A549 (cell line): ENCODE data around the gene BCR. TPM values are rescaled to one million over a fixed set of nuclear protein-coding genes. Genes with fewer than 3 reads are reported as not detected.

ENCODE experiments used
- ATAC-seq, 2 experiments: fragments of 200-7000 bp in 1 of 2; fragments of >200 bp in 1 of 2; cut with Nextera tagmentation in 1 of 2; cut with Tn5 transposase in 1 of 2; 3 replicates each; pipeline versions ENCODE4 v1.8.0 to v1.9.1; 2018 to 2020; ENCODE audit warnings: mild to moderate bottlenecking in 1 of 2, moderate library complexity in 1 of 2
- CTCF ChIA-PET: fragments of 300-600 bp; sonication (Branson Sonifier 250); formaldehyde crosslinking; extraction: SDS; loops from one replicate; lab custom pipeline; 2021; ENCODE audit warnings: antibody characterized with exemption, inconsistent platforms; lab: Yijun Ruan, JAX
- POLR2A ChIA-PET: fragments of 350-600 bp; formaldehyde crosslinking; extraction: SDS; loops from one replicate; lab custom pipeline; 2021; ENCODE audit warnings: antibody characterized with exemption, inconsistent platforms; lab: Yijun Ruan, JAX
- DNase-seq, 2 experiments: peaks; one replicate each; pipeline versions ENCODE4 v3.0.0 to v3.0.0-alpha.2; 2011 to 2016; ENCODE audit warnings: low read depth in 1 of 2, low spot score in 1 of 2
- FAIRE-seq: peaks from 2 replicates; lab custom pipeline; 2011; peaks lifted over from hg19 to GRCh38; lab: Jason Lieb, UNC
- H3K27ac ChIP-seq, 2 experiments: fragments of >200 bp; sonication (Bioruptor Twin); formaldehyde crosslinking; 3 replicates each; pipeline ENCODE4 v1.5.1; 2016 to 2017
- H3K4me1 ChIP-seq: fragments of >200 bp; sonication (Bioruptor Twin); formaldehyde crosslinking; 3 replicates; pipeline ENCODE4 v1.6.1; 2016
- H3K4me2 ChIP-seq: fragments of >200 bp; sonication (Bioruptor Twin); formaldehyde crosslinking; 3 replicates; pipeline ENCODE4 v1.6.1; 2016
- H3K4me3 ChIP-seq: fragments of >200 bp; sonication (Bioruptor Twin); formaldehyde crosslinking; 3 replicates; pipeline ENCODE4 v1.5.1; 2016
- H3K9me3 ChIP-seq: fragments of >200 bp; sonication (Bioruptor Twin); formaldehyde crosslinking; 3 replicates; pipeline ENCODE4 v1.6.1; 2016
- ATOH8 ChIP-seq: fragments of 250-450 bp; sonication (Bioruptor Pico); IDR thresholded peaks from 2 replicates; pipeline ENCODE4 v1.5.0; 2020; ENCODE audit warnings: low read depth, mild to moderate bottlenecking, moderate library complexity
- CBX8 ChIP-seq: fragments of 200-600 bp; sonication (generic); IDR thresholded peaks from 2 replicates; pipeline ENCODE4 v1.6.1; 2016
- CHD4 ChIP-seq: fragments of 200-600 bp; sonication (generic); IDR thresholded peaks from 2 replicates; pipeline ENCODE4 v1.6.1; 2016; ENCODE audit warnings: antibody characterized with exemption, mild to moderate bottlenecking, borderline replicate concordance
- EHF ChIP-seq: fragments of 250-450 bp; sonication (Bioruptor Pico); IDR thresholded peaks from 2 replicates; pipeline ENCODE4 v1.5.0; 2020; ENCODE audit warnings: mild to moderate bottlenecking
- ELK1 ChIP-seq: fragments of 150-350 bp; IDR thresholded peaks from 2 replicates; pipeline ENCODE4 v1.6.1; 2014; ENCODE audit warnings: low read depth, mild to moderate bottlenecking, low read length
- FOSB ChIP-seq: fragments of 250-450 bp; sonication (Bioruptor Pico); IDR thresholded peaks from 2 replicates; pipeline ENCODE4 v1.5.0; 2020; ENCODE audit warnings: mild to moderate bottlenecking, moderate library complexity
- FOSL2 ChIP-seq, 2 experiments: fragments of 450-650 bp in 1 of 2; fragments of >200 bp in 1 of 2; sonication (Bioruptor Twin) in 1 of 2; formaldehyde crosslinking; IDR thresholded peaks; 2 replicates each; pipeline versions ENCODE4 v1.5.0 to v1.6.1; 2016 to 2020; ENCODE audit warnings: mild to moderate bottlenecking in 1 of 2, moderate library complexity in 1 of 2
- GATA3 ChIP-seq: IDR thresholded peaks from 2 replicates; pipeline ENCODE4 v1.6.1; 2012; ENCODE audit warnings: borderline replicate concordance
- HDAC2 ChIP-seq: fragments of 200-600 bp; sonication (generic); IDR thresholded peaks from 2 replicates; pipeline ENCODE4 v1.6.1; 2016
- HMGXB4 ChIP-seq: fragments of 250-450 bp; sonication (Bioruptor Pico); IDR thresholded peaks from 2 replicates; pipeline ENCODE4 v1.5.0; 2021; ENCODE audit warnings: mild to moderate bottlenecking, moderate library complexity, borderline replicate concordance
- JUN ChIP-seq, 2 experiments: fragments of >200 bp; sonication (Bioruptor Twin); formaldehyde crosslinking; IDR thresholded peaks; 2 replicates in 1 of 2; 3 replicates in 1 of 2; pipeline ENCODE4 v1.6.1; 2016 to 2017
- NFE2L2 ChIP-seq: fragments of 150-350 bp; conservative IDR thresholded peaks from 2 replicates; pipeline ENCODE4 v1.6.1; 2014; ENCODE audit warnings: low read length
- POLR2A ChIP-seq: IDR thresholded peaks from 2 replicates; pipeline ENCODE4 v1.6.1; 2012; ENCODE audit warnings: mild to moderate bottlenecking, low read length
- POLR2AphosphoS2 ChIP-seq: conservative IDR thresholded peaks from 2 replicates; pipeline ENCODE4 v1.6.1; 2012; ENCODE audit warnings: low read length, improper control_type of control experiment, inconsistent platforms
- RAD21 ChIP-seq, 2 experiments: fragments of >200 bp in 1 of 2; sonication (Bioruptor Twin) in 1 of 2; formaldehyde crosslinking in 1 of 2; IDR thresholded peaks in 1 of 2; conservative IDR thresholded peaks in 1 of 2; 2 replicates in 1 of 2; 3 replicates in 1 of 2; pipeline ENCODE4 v1.6.1; 2012 to 2018; ENCODE audit warnings: inconsistent platforms in 1 of 2
- RCOR1 ChIP-seq: fragments of 150-350 bp; IDR thresholded peaks from 2 replicates; pipeline ENCODE4 v1.6.1; 2014; ENCODE audit warnings: antibody characterized with exemption, low read length, low read depth
- SMC3 ChIP-seq: fragments of >200 bp; sonication (Bioruptor Twin); formaldehyde crosslinking; IDR thresholded peaks from 3 replicates; pipeline ENCODE4 v1.6.1; 2018; ENCODE audit warnings: inconsistent platforms
- SREBF2 ChIP-seq: fragments of 450-650 bp; IDR thresholded peaks from 2 replicates; pipeline ENCODE4 v1.6.1; 2014; ENCODE audit warnings: mild to moderate bottlenecking, moderate library complexity
- TFCP2L1 ChIP-seq: fragments of 250-450 bp; sonication (Bioruptor Pico); IDR thresholded peaks from 2 replicates; pipeline ENCODE4 v1.5.0; 2021; ENCODE audit warnings: mild to moderate bottlenecking
- TP53 ChIP-seq: fragments of 250-450 bp; sonication (Bioruptor Pico); IDR thresholded peaks from 2 replicates; pipeline ENCODE4 v1.5.0; 2021; ENCODE audit warnings: mild to moderate bottlenecking, moderate library complexity
- ZNF302 ChIP-seq: fragments of 250-450 bp; sonication (Bioruptor Pico); IDR thresholded peaks from 2 replicates; pipeline ENCODE4 v1.9.0; 2021; ENCODE audit warnings: inconsistent platforms, mild to moderate bottlenecking, moderate library complexity
- WGBS: methylation state at CpG from one replicate; pipeline ENCODE4 v1.1.6; 2017; ENCODE audit errors: missing lambda C conversion rate; 5-methylcytosine and 5-hydroxymethylcytosine counted together
- polyA plus RNA-seq, 4 experiments: library from polyadenylated mRNA; depleted of rRNA in 3 of 4; stranded (reverse); fragments of >200 nt; fragmentation: RNase III in 1 of 4; extraction: RNeasy Plus Mini Kit Qiagen cat#74134 plus additional on column Dnase treatment in 1 of 4; gene quantifications; 2 replicates in 3 of 4; 3 replicates in 1 of 4; pipeline ENCODE4 v1.2.3, GENCODE V29; 2011 to 2017
- TF ChIP-seq, protein P1 (sequence below): IDR thresholded peaks from 2 replicates; pipeline ENCODE4 v1.6.1; 2012
- TF ChIP-seq, protein P2 (sequence below): IDR thresholded peaks from 2 replicates; pipeline ENCODE4 v1.6.1; 2012
- TF ChIP-seq, protein P3 (sequence below): fragments of >200 bp; sonication (Bioruptor Twin); formaldehyde crosslinking; IDR thresholded peaks from 3 replicates; pipeline ENCODE4 v1.6.1; 2016
- TF ChIP-seq, protein P4 (sequence below): fragments of 450-650 bp; IDR thresholded peaks from 2 replicates; pipeline ENCODE4 v1.6.1; 2014; ENCODE audit warnings: antibody characterized with exemption

BCR gene
- polyA plus RNA-seq, 2 of the 4 experiments (the other 2 are of a cell fraction) = 14.7 to 16.4 TPM

DNA sequence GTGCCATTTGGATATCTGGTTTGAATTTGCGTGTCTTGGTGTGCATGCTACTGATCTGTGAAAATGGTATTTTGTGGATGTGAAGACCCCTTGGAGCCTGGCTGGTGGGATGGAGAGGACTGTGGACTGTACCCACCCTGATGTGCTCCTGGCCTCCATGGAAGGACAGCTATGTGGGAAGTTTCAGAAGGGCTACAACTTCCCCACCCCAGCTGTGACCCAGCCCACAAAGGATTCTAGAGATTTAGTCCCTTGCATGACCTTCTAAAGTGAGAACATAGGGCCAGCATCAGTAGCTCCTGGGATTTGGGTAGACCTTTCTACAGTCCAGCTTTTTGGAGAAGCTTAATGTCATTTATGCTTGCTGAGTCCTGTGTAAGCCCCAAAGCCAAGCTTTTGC is 173.4 kb downstream of the BCR start:
- POLR2A ChIA-PET = no interaction called here
- no peak for ATAC-seq

DNA sequence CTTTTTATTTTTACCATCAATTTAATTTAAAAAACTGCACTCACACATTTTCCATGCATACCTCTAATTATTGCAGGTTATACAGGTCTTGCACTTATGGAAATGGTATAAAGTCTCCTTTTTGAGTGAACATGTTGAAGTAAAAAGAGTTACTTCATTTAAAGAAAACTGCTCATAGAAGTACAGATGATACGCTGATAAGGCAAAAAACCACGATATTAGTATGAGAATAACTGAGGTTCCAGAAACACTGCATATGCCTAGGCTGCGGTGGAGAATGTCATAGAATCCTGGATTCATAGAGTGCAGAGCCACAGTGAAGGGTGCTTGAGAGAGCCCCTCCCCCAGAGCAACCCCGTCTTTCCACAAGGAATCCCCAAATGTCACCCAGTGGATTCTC is 175.8 kb downstream of the BCR start:
- POLR2A ChIA-PET = no interaction called here
- WGBS = 68% methylated on average over 4 of the region's 4 CpGs
- H3K9me3 ChIP-seq = no peaks in the 10 kb centered on the region
- ATAC-seq = no peak
- TF ChIP-seq HDAC2 (no peak), NFE2L2 (no peak), RAD21 (conservative IDR thresholded peaks at IDR 0.05 in 1 of 2, IDR thresholded peaks at IDR 0.05 in 1 of 2) (no peak), FOSB (no peak), TFCP2L1 (CRISPR knock-in tag) (no peak), GATA3 (no peak), POLR2AphosphoS2 (no peak), SMC3 (no peak), ELK1 (no peak), HMGXB4 (CRISPR knock-in tag) (no peak)
- TF ChIP-seq, protein P1, sequence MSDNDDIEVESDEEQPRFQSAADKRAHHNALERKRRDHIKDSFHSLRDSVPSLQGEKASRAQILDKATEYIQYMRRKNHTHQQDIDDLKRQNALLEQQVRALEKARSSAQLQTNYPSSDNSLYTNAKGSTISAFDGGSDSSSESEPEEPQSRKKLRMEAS = no peak
- TF ChIP-seq, protein P2, sequence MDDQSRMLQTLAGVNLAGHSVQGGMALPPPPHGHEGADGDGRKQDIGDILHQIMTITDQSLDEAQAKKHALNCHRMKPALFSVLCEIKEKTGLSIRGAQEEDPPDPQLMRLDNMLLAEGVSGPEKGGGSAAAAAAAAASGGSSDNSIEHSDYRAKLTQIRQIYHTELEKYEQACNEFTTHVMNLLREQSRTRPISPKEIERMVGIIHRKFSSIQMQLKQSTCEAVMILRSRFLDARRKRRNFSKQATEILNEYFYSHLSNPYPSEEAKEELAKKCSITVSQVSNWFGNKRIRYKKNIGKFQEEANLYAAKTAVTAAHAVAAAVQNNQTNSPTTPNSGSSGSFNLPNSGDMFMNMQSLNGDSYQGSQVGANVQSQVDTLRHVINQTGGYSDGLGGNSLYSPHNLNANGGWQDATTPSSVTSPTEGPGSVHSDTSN = no peak
- TF ChIP-seq, protein P3, sequence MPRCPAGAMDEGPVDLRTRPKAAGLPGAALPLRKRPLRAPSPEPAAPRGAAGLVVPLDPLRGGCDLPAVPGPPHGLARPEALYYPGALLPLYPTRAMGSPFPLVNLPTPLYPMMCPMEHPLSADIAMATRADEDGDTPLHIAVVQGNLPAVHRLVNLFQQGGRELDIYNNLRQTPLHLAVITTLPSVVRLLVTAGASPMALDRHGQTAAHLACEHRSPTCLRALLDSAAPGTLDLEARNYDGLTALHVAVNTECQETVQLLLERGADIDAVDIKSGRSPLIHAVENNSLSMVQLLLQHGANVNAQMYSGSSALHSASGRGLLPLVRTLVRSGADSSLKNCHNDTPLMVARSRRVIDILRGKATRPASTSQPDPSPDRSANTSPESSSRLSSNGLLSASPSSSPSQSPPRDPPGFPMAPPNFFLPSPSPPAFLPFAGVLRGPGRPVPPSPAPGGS = no peak
- H3K27ac ChIP-seq = no peak overlapping the region
- DNase-seq = no peak
- no peaks in the 10 kb centered on the region for H3K4me1 ChIP-seq
- FAIRE-seq = no peak
- CTCF ChIA-PET = no interaction called here
- no peak overlapping the region for H3K4me2 ChIP-seq
- H3K4me3 ChIP-seq = no peak overlapping the region

More for the DNA sequence above, 173.4 kb downstream of the BCR start:
- Histone ChIP-seq H3K9me3 (no peaks in the 10 kb centered on the region), H3K4me3 (no peak overlapping the region), H3K27ac (no peak overlapping the region), H3K4me2 (no peak overlapping the region), H3K4me1 (no peaks in the 10 kb centered on the region)
- WGBS = 67% methylated on average over 1 of the region's 1 CpG
- TF ChIP-seq FOSL2 (IDR thresholded peaks at IDR 0.05) (no peak), FOSL2 (CRISPR knock-in tag; IDR thresholded peaks at IDR 0.05) (no peak), HDAC2 (no peak), CBX8 (no peak)
- TF ChIP-seq, protein P2 = no peak
- no peak for FAIRE-seq
- CTCF ChIA-PET = interaction anchor here (1.0 to 1.1 kb wide), 2 partner anchors 14 to 187 kb away, joined by 3 read pairs; no protein-coding TSS in a partner anchor
- DNase-seq = no peak

DNA sequence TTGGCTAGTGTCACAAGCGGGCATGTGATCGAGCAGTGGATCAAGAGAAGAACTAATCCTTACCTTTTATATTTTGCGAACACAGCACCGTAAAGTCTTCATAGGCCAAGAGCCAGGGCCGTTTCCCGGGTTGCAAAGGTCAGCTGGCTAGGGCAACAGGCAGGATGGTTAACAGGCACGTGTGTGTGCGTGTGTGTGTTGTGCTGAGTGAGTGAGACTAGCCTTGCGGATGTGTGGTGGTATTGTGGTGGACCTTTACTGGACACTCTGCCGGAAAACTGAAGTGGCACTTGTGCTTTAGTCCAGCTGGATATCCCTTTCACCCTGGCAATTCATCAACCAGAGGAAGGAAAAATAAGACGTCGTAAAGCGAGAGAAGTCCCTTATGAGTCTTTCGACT is 176.7 kb downstream of the BCR start:
- no peak overlapping the region for H3K4me3 ChIP-seq
- FAIRE-seq (no peak), ATAC-seq (no peak), DNase-seq (no peak)
- no peaks in the 10 kb centered on the region for H3K9me3 ChIP-seq
- no peaks in the 10 kb centered on the region for H3K4me1 ChIP-seq
- H3K27ac ChIP-seq = no peak overlapping the region
- ChIA-PET CTCF (no interaction called here), POLR2A (no interaction called here)
- TF ChIP-seq CHD4 = no peak
- TF ChIP-seq EHF = no peak
- no peak for TF ChIP-seq RCOR1
- TF ChIP-seq JUN (IDR thresholded peaks at IDR 0.05) = no peak
- no peak for TF ChIP-seq ZNF302 (CRISPR knock-in tag)
- TF ChIP-seq, protein P4, sequence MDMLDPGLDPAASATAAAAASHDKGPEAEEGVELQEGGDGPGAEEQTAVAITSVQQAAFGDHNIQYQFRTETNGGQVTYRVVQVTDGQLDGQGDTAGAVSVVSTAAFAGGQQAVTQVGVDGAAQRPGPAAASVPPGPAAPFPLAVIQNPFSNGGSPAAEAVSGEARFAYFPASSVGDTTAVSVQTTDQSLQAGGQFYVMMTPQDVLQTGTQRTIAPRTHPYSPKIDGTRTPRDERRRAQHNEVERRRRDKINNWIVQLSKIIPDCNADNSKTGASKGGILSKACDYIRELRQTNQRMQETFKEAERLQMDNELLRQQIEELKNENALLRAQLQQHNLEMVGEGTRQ = no peak
- TF ChIP-seq POLR2A = no peak
- no peak for TF ChIP-seq SREBF2
- no peak for TF ChIP-seq TP53 (CRISPR knock-in tag)
- no peak for TF ChIP-seq ATOH8 (CRISPR knock-in tag)
- no peak overlapping the region for H3K4me2 ChIP-seq
- WGBS = 69% methylated on average over 14 of the region's 14 CpGs
